ENCODE data around the gene ZFYVE1.

DNA sequence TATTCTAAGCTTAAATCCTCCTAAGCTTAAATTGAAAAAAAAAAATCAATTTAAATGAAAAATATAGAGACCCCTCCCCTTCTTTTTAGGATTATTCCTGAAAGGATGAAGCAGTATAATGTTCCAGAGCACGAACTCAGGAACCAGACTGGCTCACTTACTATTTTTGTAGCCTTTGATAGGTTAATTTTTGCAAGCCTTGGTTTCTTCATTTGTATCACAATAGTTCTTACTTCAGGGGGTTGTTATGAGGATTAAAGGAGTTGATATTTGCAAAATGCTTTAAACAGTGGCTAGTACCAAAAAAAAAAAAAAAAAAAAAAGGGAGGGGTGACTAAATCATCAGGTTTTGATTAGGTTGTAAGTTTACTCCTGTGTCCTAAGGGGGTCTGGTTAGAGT, 28.3 kb upstream of the ZFYVE1 start:
- TF ChIP-seq, protein P1, sequence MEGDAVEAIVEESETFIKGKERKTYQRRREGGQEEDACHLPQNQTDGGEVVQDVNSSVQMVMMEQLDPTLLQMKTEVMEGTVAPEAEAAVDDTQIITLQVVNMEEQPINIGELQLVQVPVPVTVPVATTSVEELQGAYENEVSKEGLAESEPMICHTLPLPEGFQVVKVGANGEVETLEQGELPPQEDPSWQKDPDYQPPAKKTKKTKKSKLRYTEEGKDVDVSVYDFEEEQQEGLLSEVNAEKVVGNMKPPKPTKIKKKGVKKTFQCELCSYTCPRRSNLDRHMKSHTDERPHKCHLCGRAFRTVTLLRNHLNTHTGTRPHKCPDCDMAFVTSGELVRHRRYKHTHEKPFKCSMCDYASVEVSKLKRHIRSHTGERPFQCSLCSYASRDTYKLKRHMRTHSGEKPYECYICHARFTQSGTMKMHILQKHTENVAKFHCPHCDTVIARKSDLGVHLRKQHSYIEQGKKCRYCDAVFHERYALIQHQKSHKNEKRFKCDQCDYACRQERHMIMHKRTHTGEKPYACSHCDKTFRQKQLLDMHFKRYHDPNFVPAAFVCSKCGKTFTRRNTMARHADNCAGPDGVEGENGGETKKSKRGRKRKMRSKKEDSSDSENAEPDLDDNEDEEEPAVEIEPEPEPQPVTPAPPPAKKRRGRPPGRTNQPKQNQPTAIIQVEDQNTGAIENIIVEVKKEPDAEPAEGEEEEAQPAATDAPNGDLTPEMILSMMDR (IDR thresholded peaks at IDR 0.05), result no peak
- TF ChIP-seq EP300 (IDR thresholded peaks at IDR 0.05; ENCODE audit: low read depth), result no peak
- no peak for TF ChIP-seq POLR2AphosphoS5 (IDR thresholded peaks at IDR 0.05)
